Stomach (tissue), 9 donors: Measurements from ENCODE around the gene MAGI2. TPM values are rescaled to one million over a fixed set of nuclear protein-coding genes. Genes with fewer than 3 reads are reported as not detected.

Experiments
- DNase-seq, 2 donors: peaks; one replicate each; pipeline versions ENCODE4 v3.0.0 to v3.0.0-alpha.2; 2013 to 2019
- H3K27ac ChIP-seq, 5 donors: fragments of 200-600 bp in 4 of 5; sonication (generic) in 4 of 5; one replicate each; pipeline ENCODE4 v1.5.1; 2013 to 2019; ENCODE audit warnings: mild to moderate bottlenecking in 1 of 5, moderate library complexity in 1 of 5
- H3K27me3 ChIP-seq, 3 donors: fragments of 200-600 bp; sonication (generic); one replicate each; pipeline ENCODE4 v1.5.1; 2017 to 2019; ENCODE audit warnings: mixed run types in 1 of 3
- H3K36me3 ChIP-seq, 4 donors: fragments of 200-600 bp; sonication (generic); 1 replicate in 3 of 4; 2 replicates in 1 of 4; pipeline ENCODE4 v1.5.1; 2016 to 2019
- H3K4me1 ChIP-seq, 4 donors: fragments of 200-600 bp; sonication (generic); one replicate each; pipeline ENCODE4 v1.5.1; 2016 to 2019
- H3K4me3 ChIP-seq, 4 donors: fragments of 200-600 bp; sonication (generic) in 3 of 4; one replicate each; pipeline ENCODE4 v1.5.1; 2016 to 2019; ENCODE audit warnings: mild to moderate bottlenecking in 1 of 4
- H3K9me3 ChIP-seq, 4 donors: fragments of 200-600 bp; sonication (generic); one replicate each; pipeline ENCODE4 v1.5.1; 2016 to 2019
- CTCF ChIP-seq, 7 experiments: fragments of 450-650 bp in 4 of 7; fragments of 200-600 bp in 3 of 7; sonication (generic) in 3 of 7; IDR thresholded peaks; one replicate each; pipeline ENCODE4 v1.5.1; 2016 to 2019; ENCODE audit warnings: antibody characterized with exemption in 7 of 7, control low read depth in 2 of 7, mild to moderate bottlenecking in 1 of 7
- EP300 ChIP-seq: sonication (generic); formaldehyde crosslinking; IDR thresholded peaks from one replicate; pipeline ENCODE4 v1.6.1; 2017; ENCODE audit warnings: antibody characterized with exemption
- POLR2A ChIP-seq, 4 donors: fragments of 450-650 bp; IDR thresholded peaks; one replicate each; pipeline ENCODE4 v1.6.1; 2016; ENCODE audit warnings: antibody characterized with exemption in 4 of 4, control low read depth in 2 of 4, mild to moderate bottlenecking in 1 of 4, moderate library complexity in 1 of 4
- POLR2AphosphoS5 ChIP-seq, 3 donors: sonication (generic); formaldehyde crosslinking; IDR thresholded peaks; one replicate each; pipeline ENCODE4 v1.6.1; 2016; ENCODE audit warnings: antibody characterized with exemption in 3 of 3
- WGBS, 5 donors: extraction: QIAGEN DNeasy Blood & Tissue Kit in 3 of 5; methylation state at CpG; one replicate each; pipeline versions ENCODE4 v1.1.5 to v1.1.7; 2013 to 2018; 5-methylcytosine and 5-hydroxymethylcytosine counted together
- intact Hi-C: fragments of 100-400 bp; cut with DNase I; formaldehyde crosslinking; loops from one replicate; pipeline ENCODE4 v1.15.1; 2023; ENCODE audit warnings: low total_unique reads
- polyA plus RNA-seq, 3 donors: library from polyadenylated mRNA; stranded (reverse); fragments of 200-250 nt; gene quantifications; one replicate each; pipeline ENCODE4 v1.2.3, GENCODE V29; 2013
- total RNA-seq, 5 donors: library from RNA; depleted of rRNA; stranded (reverse); fragments of >200 nt; gene quantifications; one replicate each; pipeline versions ENCODE4 v1.1.0 to v1.2.3, GENCODE V29; 2014 to 2016
- donor health status: healthy with polysubstance abuse.
- donor health status: Bipolar disorder and iron deficiency.
- donor health status: healthy.

The MAGI2 gene
- total and polyA plus RNA-seq, 8 donors, result 0.92 to 53.9 (median 5.8) TPM

GRCh38 chr7:79176859-79177477 lies 276.5 kb downstream of the MAGI2 start:
- Histone ChIP-seq H3K4me3 (no peak overlapping the region), H3K9me3 (peaks cover 0 to 7% (median 0%) of the 10 kb centered on the region in 4 donors), H3K27ac (no peak overlapping the region), H3K27me3 (no peaks in the 10 kb centered on the region), H3K36me3 (no peaks in the 10 kb centered on the region), H3K4me1 (no peaks in the 10 kb centered on the region)
- intact Hi-C loops, result no loop called here
- WGBS, 5 donors, result 9 to 14% (median 11%) methylated on average over 8 of the region's 8 CpGs
- TF ChIP-seq POLR2A (IDR thresholded peaks at IDR 0.05) (no peak), CTCF (IDR thresholded peaks at IDR 0.05) (peak in 1 of 7 experiments; percentile 20)
- peak in 1 of 2 donors; percentile 74 for DNase-seq

GRCh38 chr7:79175374-79175773 lies 278.1 kb downstream of the MAGI2 start:
- TF ChIP-seq EP300 (no peak), CTCF (IDR thresholded peaks at IDR 0.05) (no peak), POLR2A (IDR thresholded peaks at IDR 0.05) (no peak), POLR2AphosphoS5 (IDR thresholded peaks at IDR 0.05) (no peak)
- H3K4me1 ChIP-seq, result no peaks in the 10 kb centered on the region
- intact Hi-C loops, result no loop called here
- no peaks in the 10 kb centered on the region for H3K27me3 ChIP-seq
- no peak for DNase-seq
- whole genome bisulfite sequencing, 5 donors, result 84 to 89% (median 87%) methylated on average over 3 of the region's 3 CpGs
- no peaks in the 10 kb centered on the region for H3K36me3 ChIP-seq
- H3K9me3 ChIP-seq, result no peaks in the 10 kb centered on the region
- no peak overlapping the region for H3K27ac ChIP-seq
- H3K4me3 ChIP-seq, result no peak overlapping the region

- no peak for TF ChIP-seq EP300
- TF ChIP-seq POLR2AphosphoS5 (IDR thresholded peaks at IDR 0.05), result no peak
- TF ChIP-seq CTCF (IDR thresholded peaks at IDR 0.05), result no peak
- TF ChIP-seq POLR2A (IDR thresholded peaks at IDR 0.05), result no peak
- no peak overlapping the region for H3K27ac ChIP-seq
- intact Hi-C loops, result no loop called here
- no peaks in the 10 kb centered on the region for H3K4me1 ChIP-seq
- no peak overlapping the region for H3K4me3 ChIP-seq
- H3K27me3 ChIP-seq, result no peaks in the 10 kb centered on the region
- DNase-seq, result no peak
- H3K36me3 ChIP-seq, result no peaks in the 10 kb centered on the region
- H3K9me3 ChIP-seq, result no peaks in the 10 kb centered on the region
- 75 to 88% (median 81%) methylated on average over 1 of the region's 1 CpG for WGBS, 5 donors
These were observed 288.2 kb downstream of the MAGI2 start for GRCh38 chr7:79165225-79165624.

- DNase-seq, result no peak
- Histone ChIP-seq H3K27ac (no peak overlapping the region), H3K27me3 (no peaks in the 10 kb centered on the region), H3K4me1 (no peaks in the 10 kb centered on the region), H3K4me3 (no peak overlapping the region), H3K9me3 (peaks cover 0 to 5% (median 0%) of the 10 kb centered on the region in 4 donors), H3K36me3 (no peaks in the 10 kb centered on the region)
- no peak for TF ChIP-seq POLR2A (IDR thresholded peaks at IDR 0.05)
- TF ChIP-seq EP300, result no peak
- TF ChIP-seq CTCF (IDR thresholded peaks at IDR 0.05), result no peak
- no peak for TF ChIP-seq POLR2AphosphoS5 (IDR thresholded peaks at IDR 0.05)
- intact Hi-C loops, result no loop called here
- WGBS, 5 donors, result 91 to 97% (median 95%) methylated on average over 5 of the region's 5 CpGs
These were observed 294.3 kb downstream of the MAGI2 start for GRCh38 chr7:79159040-79159664.
